ENCODE measurements around the gene TMLHE.

GRCh38 chrX:155577682-155578081, 35.1 kb downstream of the TMLHE start:
- TF ChIP-seq EP300 (IDR thresholded peaks at IDR 0.05) (no peak), CTCF (IDR thresholded peaks at IDR 0.05) (no peak)

Measured in upper lobe of left lung (tissue), 4 donors.